Smooth muscle cell of the coronary artery (primary cell): Measurements from ENCODE around the gene VWC2L. TPM values are rescaled to one million over a fixed set of nuclear protein-coding genes. Genes with fewer than 3 reads are reported as not detected.

Source experiments
- total RNA-seq: library from RNA; depleted of rRNA; stranded (reverse); fragments of >200 nt; gene quantifications from 2 replicates; pipeline ENCODE4 v1.2.3, GENCODE V29; 2014; ENCODE audit warnings: low replicate concordance

Gene VWC2L
- total RNA-seq, result not detected in 2 replicates

GRCh38 chr2:214410918-214411554 lies at the start of gene VWC2L:
Gene VWC2L (plus strand): TSS chr2:214411054. CDS start chr2:214414194, 3,140 bp downstream.

